HG02938 (cell line): ENCODE data around the gene EIF3A.
"Not testable (repeated sequence)": the region's sequence is repeated elsewhere in the genome, so short reads cannot be mapped to it uniquely, and the experiment has no call there.

Source experiments
- ATAC-seq: cut with Tn5 transposase; IDR thresholded peaks from one replicate; pipeline ENCODE4 v1.9.1; 2021; ENCODE audit warnings: mild to moderate bottlenecking, moderate library complexity; ENCODE audit not compliant: unreplicated experiment

The EIF3A gene

GRCh38 chr10:119100434-119101238 lies 20.0 kb upstream of the EIF3A start:
- ATAC-seq = no peak

GRCh38 chr10:119098576-119098975 lies 18.0 kb upstream of the EIF3A start:
- ATAC-seq = no peak

GRCh38 chr10:119096641-119097415 lies 16.2 kb upstream of the EIF3A start:
- ATAC-seq = not testable (repeated sequence)

GRCh38 chr10:119095640-119096039 lies 15.0 kb upstream of the EIF3A start:
- ATAC-seq = no peak

GRCh38 chr10:119090968-119091367 lies 10.4 kb upstream of the EIF3A start:
- ATAC-seq = no peak

- ATAC-seq = no peak
Measured at GRCh38 chr10:119090026-119090795, 9.6 kb upstream of the EIF3A start.

GRCh38 chr10:119087271-119087882 lies 6.8 kb upstream of the EIF3A start:
- ATAC-seq = no peak

- no peak for ATAC-seq
Measured at GRCh38 chr10:119084896-119085295, 4.3 kb upstream of the EIF3A start.

GRCh38 chr10:119079599-119080520 lies 757 bp downstream of the EIF3A start:
- ATAC-seq = peak; percentile 50

GRCh38 chr10:119078422-119079179 lies 2.0 kb downstream of the EIF3A start:
- ATAC-seq = no peak

GRCh38 chr10:119073584-119073983 lies 7.0 kb downstream of the EIF3A start:
- ATAC-seq = no peak

GRCh38 chr10:119070395-119071165 lies 10.0 kb downstream of the EIF3A start:
- ATAC-seq = no peak

GRCh38 chr10:119061926-119062325 lies 18.7 kb downstream of the EIF3A start:
- ATAC-seq = no peak

GRCh38 chr10:119061352-119061751 lies 19.3 kb downstream of the EIF3A start:
- ATAC-seq = no peak

GRCh38 chr10:119060107-119060506 lies 20.5 kb downstream of the EIF3A start:
- ATAC-seq = no peak

GRCh38 chr10:119059557-119059956 lies 21.1 kb downstream of the EIF3A start:
- no peak for ATAC-seq

GRCh38 chr10:119058010-119058409 lies 22.6 kb downstream of the EIF3A start:
- ATAC-seq = no peak

GRCh38 chr10:119055472-119055871 lies 25.1 kb downstream of the EIF3A start:
- no peak for ATAC-seq
